ENCODE measurements around the gene GNAL. TPM values are rescaled to one million over a fixed set of nuclear protein-coding genes. Genes with fewer than 3 reads are reported as not detected.
"Not testable (repeated sequence)": the region's sequence is repeated elsewhere in the genome, so short reads cannot be mapped to it uniquely, and the experiment has no call there.

GNAL gene
- total RNA-seq, 2 donors from 2014 or later: 2.1 to 33.0 TPM

DNA sequence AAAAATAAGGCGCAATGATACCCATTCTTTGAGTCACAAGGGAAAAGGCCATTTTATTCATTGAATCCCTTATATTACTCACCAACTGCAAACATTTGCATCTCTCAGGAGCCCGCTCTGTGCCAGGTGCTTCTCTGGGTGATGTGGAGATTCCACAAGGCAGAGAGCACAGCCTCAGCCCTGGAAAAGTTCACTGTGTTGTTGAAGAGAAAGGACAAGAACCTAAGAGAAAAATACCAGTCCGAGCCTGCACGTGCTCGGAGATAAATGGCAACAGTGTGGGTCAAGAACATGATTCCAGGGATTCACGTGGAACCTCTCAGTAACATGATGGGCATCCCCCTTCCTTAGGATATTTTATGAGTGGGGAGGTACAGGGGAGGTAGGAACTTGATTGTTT lies 11.8 kb downstream of the GNAL start:
- no peaks in the 10 kb centered on the region for H3K36me3 ChIP-seq (replicated peaks in 1 of 2; ENCODE audit: insufficient read depth in 1 of 2, low read depth in 2 of 2)
- H3K27ac ChIP-seq: no peak overlapping the region
- H3K9me3 ChIP-seq: no peaks in the 10 kb centered on the region
- TF ChIP-seq, protein P1, sequence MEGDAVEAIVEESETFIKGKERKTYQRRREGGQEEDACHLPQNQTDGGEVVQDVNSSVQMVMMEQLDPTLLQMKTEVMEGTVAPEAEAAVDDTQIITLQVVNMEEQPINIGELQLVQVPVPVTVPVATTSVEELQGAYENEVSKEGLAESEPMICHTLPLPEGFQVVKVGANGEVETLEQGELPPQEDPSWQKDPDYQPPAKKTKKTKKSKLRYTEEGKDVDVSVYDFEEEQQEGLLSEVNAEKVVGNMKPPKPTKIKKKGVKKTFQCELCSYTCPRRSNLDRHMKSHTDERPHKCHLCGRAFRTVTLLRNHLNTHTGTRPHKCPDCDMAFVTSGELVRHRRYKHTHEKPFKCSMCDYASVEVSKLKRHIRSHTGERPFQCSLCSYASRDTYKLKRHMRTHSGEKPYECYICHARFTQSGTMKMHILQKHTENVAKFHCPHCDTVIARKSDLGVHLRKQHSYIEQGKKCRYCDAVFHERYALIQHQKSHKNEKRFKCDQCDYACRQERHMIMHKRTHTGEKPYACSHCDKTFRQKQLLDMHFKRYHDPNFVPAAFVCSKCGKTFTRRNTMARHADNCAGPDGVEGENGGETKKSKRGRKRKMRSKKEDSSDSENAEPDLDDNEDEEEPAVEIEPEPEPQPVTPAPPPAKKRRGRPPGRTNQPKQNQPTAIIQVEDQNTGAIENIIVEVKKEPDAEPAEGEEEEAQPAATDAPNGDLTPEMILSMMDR (IDR thresholded peaks at IDR 0.05): no peak
- TF ChIP-seq POLR2A (IDR thresholded peaks at IDR 0.05): no peak
- H3K4me1 ChIP-seq: no peaks in the 10 kb centered on the region
- DNase-seq (no peak), ATAC-seq (no peak)
- intact Hi-C loops (cut with DNase I): no loop called here
- no peak overlapping the region for H3K4me3 ChIP-seq
- 81 to 94% methylated on average over 6 of the region's 6 CpGs for WGBS, 2 donors
- no peaks in the 10 kb centered on the region for H3K27me3 ChIP-seq

DNA sequence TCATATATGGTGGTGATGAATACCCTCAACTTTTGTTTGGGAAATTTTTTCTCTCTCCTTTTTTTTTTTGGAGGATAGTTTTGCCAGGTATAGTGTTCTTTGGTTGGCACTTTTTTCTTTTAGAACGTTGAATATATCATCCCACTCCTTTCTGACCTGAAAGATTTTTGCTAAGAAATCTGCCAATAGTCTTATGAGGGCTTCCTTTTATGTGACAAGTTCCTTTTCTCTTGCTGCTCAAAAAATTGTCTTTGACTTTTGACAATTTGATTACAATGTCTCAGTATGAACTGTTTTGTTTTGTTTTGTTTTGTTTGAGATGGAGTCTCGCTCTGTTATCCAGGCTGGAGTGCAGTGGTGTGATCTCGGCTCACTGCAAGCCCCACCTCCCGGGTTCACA lies 21.5 kb downstream of the GNAL start:
- no peak overlapping the region for H3K27ac ChIP-seq
- no peak for DNase-seq
- no peaks in the 10 kb centered on the region for H3K9me3 ChIP-seq
- H3K4me1 ChIP-seq: no peaks in the 10 kb centered on the region
- intact Hi-C loops (cut with DNase I): no loop called here
- WGBS, 2 donors: 68 to 75% methylated on average over 4 of the region's 4 CpGs
- ATAC-seq: no peak
- no peaks in the 10 kb centered on the region for H3K36me3 ChIP-seq (replicated peaks in 1 of 2; ENCODE audit: insufficient read depth in 1 of 2, low read depth in 2 of 2)
- no peak for TF ChIP-seq POLR2A (IDR thresholded peaks at IDR 0.05)
- TF ChIP-seq, protein P1 (IDR thresholded peaks at IDR 0.05): no peak
- H3K27me3 ChIP-seq: no peaks in the 10 kb centered on the region
- no peak overlapping the region for H3K4me3 ChIP-seq

DNA sequence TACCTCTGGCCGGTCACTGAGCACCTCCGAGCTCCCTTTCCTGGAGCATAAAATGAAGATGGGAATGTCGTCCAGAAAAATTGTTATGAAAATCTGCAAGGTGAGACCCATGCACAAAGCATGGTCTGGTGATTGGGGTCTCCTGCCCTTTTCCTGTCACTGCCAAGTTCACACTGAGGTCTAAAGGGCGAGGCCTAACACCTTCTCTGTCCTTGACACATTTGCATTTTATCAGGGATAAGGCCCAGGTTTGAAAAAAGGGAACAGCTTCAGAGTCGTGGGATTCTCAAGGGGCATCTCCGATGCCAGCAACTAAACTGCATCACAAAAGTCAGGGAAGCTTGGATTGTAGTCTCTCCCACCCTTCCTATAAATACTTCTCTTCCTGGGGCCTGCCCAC lies 24.7 kb downstream of the GNAL start:
- WGBS, 2 donors: 72 to 78% methylated on average over 6 of the region's 6 CpGs
- Histone ChIP-seq H3K27ac (no peak overlapping the region), H3K9me3 (no peaks in the 10 kb centered on the region), H3K36me3 (replicated peaks in 1 of 2; ENCODE audit: insufficient read depth in 1 of 2, low read depth in 2 of 2) (no peaks in the 10 kb centered on the region), H3K27me3 (no peaks in the 10 kb centered on the region), H3K4me3 (no peak overlapping the region), H3K4me1 (no peaks in the 10 kb centered on the region)
- ATAC-seq (no peak), DNase-seq (no peak)
- intact Hi-C loops (cut with DNase I): no loop called here
- no peak for TF ChIP-seq POLR2A (IDR thresholded peaks at IDR 0.05)
- TF ChIP-seq, protein P1 (IDR thresholded peaks at IDR 0.05): no peak

DNA sequence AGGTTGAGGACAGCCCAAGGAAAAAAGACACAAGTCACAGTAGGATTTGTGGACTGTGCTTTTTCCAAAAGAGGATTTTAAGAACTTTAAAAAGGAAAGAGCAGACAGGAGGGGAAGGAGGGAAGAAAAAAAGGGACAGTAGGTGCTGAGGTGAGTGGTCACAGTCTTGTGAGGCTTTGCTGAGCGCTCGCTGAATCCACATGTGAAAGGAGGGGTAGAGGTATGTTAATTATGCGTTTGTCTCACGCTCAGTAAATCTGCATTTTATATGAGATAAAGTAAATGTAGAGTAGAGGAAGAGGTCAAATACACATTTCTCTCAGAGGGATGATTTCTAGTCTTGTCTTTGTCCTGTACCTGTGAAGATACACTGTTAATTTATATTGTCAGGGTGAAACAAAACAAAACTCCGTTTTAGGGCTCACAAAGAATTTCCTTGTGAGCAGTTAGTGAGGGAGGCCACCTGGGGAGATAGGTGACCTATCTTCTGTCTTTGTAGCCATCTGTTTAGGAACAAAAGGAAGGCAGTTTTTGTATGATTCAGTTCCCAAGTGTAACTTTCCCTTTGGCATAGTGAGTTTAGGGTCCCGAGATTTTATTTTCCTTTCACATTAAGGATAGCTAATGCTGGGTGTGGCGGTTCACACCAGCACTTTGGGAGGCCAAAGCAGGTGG lies 25.3 kb downstream of the GNAL start:
- no peak for ATAC-seq
- 74 to 80% methylated on average over 7 of the region's 7 CpGs for WGBS, 2 donors
- no peak for TF ChIP-seq POLR2A (IDR thresholded peaks at IDR 0.05)
- TF ChIP-seq, protein P1 (IDR thresholded peaks at IDR 0.05): no peak

DNA sequence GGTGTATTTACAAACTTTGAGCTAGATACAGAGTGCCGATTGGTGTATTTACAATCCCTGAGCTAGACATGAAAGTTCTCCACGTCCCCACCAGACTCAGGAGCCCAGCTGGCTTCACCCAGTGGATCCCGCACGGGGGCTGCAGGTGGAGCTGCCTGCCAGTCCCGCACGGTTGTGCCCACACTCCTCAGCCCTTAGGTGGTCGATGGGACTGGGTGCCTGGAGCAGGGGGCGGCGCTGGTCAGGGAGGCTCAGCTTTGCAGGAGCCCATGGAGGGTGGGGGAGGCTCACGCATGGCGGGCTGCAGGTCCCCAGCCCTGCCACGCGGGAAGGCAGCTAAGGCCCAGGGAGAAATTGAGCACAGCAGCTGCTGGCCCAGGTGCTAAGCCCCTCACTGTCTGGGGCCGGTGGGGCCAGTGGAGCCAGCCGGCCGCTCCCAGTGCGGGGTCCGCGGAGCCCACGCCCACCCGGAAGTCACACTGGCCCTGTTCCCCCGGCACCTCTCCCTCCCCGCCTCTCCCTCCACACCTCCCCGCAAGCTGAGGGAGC lies 27.8 kb downstream of the GNAL start:
- DNase-seq; intact Hi-C loops (cut with DNase I): not testable (repeated sequence)
- WGBS, 2 donors: 88 to 89% methylated on average over 9 to 23 of the region's 24 CpGs

More for the DNA sequence above, 25.3 kb downstream of the GNAL start:
- Histone ChIP-seq H3K27ac (no peak overlapping the region), H3K4me3 (no peak overlapping the region), H3K36me3 (replicated peaks in 1 of 2; ENCODE audit: insufficient read depth in 1 of 2, low read depth in 2 of 2) (no peaks in the 10 kb centered on the region), H3K9me3 (no peaks in the 10 kb centered on the region), H3K4me1 (no peaks in the 10 kb centered on the region), H3K27me3 (no peaks in the 10 kb centered on the region)
- no peak for DNase-seq
- intact Hi-C loops (cut with DNase I): no loop called here

More for the DNA sequence above, 27.8 kb downstream of the GNAL start:
- not testable (repeated sequence) for H3K36me3 ChIP-seq (replicated peaks in 1 of 2; ENCODE audit: insufficient read depth in 1 of 2, low read depth in 2 of 2); H3K9me3 ChIP-seq; H3K27me3 ChIP-seq; H3K4me1 ChIP-seq; ATAC-seq; H3K4me3 ChIP-seq; H3K27ac ChIP-seq

Data from body of pancreas (tissue), 4 donors.